Measurements from ENCODE around the gene RASSF3.

Gene RASSF3

GRCh38 chr12:64737539-64737938 is 127.2 kb downstream of the RASSF3 start:
- FAIRE-seq (no peak), DNase-seq (ENCODE audit: insufficient read length, low spot score) (no peak)
- TF ChIP-seq POLR2A (IDR thresholded peaks at IDR 0.05; ENCODE audit: low read depth, low read length), result no peak

- TF ChIP-seq POLR2A (IDR thresholded peaks at IDR 0.05; ENCODE audit: low read depth, low read length), result no peak
- DNase-seq (ENCODE audit: insufficient read length, low spot score) (no peak), FAIRE-seq (peak; percentile 90)
Observed at GRCh38 chr12:64739778-64740177, 129.5 kb downstream of the RASSF3 start.

- TF ChIP-seq POLR2A (IDR thresholded peaks at IDR 0.05; ENCODE audit: low read depth, low read length), result no peak
- FAIRE-seq, result no peak
- no peak for DNase-seq (ENCODE audit: insufficient read length, low spot score)
Observed at GRCh38 chr12:64740646-64741045, 130.4 kb downstream of the RASSF3 start.

GRCh38 chr12:64742416-64742815 is 132.1 kb downstream of the RASSF3 start:
- TF ChIP-seq POLR2A (IDR thresholded peaks at IDR 0.05; ENCODE audit: low read depth, low read length), result no peak
- DNase-seq (ENCODE audit: insufficient read length, low spot score), result no peak
- no peak for FAIRE-seq

GRCh38 chr12:64743206-64743605 is 132.9 kb downstream of the RASSF3 start:
- TF ChIP-seq POLR2A (IDR thresholded peaks at IDR 0.05; ENCODE audit: low read depth, low read length), result no peak
- FAIRE-seq, result no peak
- no peak for DNase-seq (ENCODE audit: insufficient read length, low spot score)

GRCh38 chr12:64744422-64745258 is 134.3 kb downstream of the RASSF3 start:
- FAIRE-seq, result no peak
- no peak for DNase-seq (ENCODE audit: insufficient read length, low spot score)
- no peak for TF ChIP-seq POLR2A (IDR thresholded peaks at IDR 0.05; ENCODE audit: low read depth, low read length)

- no peak for TF ChIP-seq POLR2A (IDR thresholded peaks at IDR 0.05; ENCODE audit: low read depth, low read length)
- no peak for FAIRE-seq
- DNase-seq (ENCODE audit: insufficient read length, low spot score), result no peak
Observed at GRCh38 chr12:64745259-64745807, 135.0 kb downstream of the RASSF3 start.

- DNase-seq (ENCODE audit: insufficient read length, low spot score) (no peak), FAIRE-seq (no peak)
- no peak for TF ChIP-seq POLR2A (IDR thresholded peaks at IDR 0.05; ENCODE audit: low read depth, low read length)
Observed at GRCh38 chr12:64745980-64746379, 135.7 kb downstream of the RASSF3 start.

- DNase-seq (ENCODE audit: insufficient read length, low spot score) (no peak), FAIRE-seq (peak; percentile 23)
- no peak for TF ChIP-seq POLR2A (IDR thresholded peaks at IDR 0.05; ENCODE audit: low read depth, low read length)
Observed at GRCh38 chr12:64746663-64747062, 136.4 kb downstream of the RASSF3 start.

All from H54 (cell line).